HUES6 (cell line): ENCODE data around the gene ATP5F1D.
A peak's percentile ranks its signal among the peaks of the same experiment; 100 is the strongest.

Source experiments
- H3K27ac ChIP-seq: 2 replicates; pipeline ENCODE4 v1.7.0; 2013; ENCODE audit warnings: low read depth, mild to moderate bottlenecking, low read length, inconsistent platforms
- H3K27me3 ChIP-seq: 2 replicates; pipeline ENCODE4 v1.6.1; 2013; ENCODE audit warnings: low read length; ENCODE audit not compliant: control insufficient read depth, insufficient read depth
- H3K36me3 ChIP-seq: 2 replicates; pipeline ENCODE4 v1.6.1; 2013; ENCODE audit warnings: low read length; ENCODE audit not compliant: control insufficient read depth, insufficient read depth
- H3K4me1 ChIP-seq: 2 replicates; pipeline ENCODE4 v1.6.1; 2013; ENCODE audit warnings: low read length; ENCODE audit not compliant: control insufficient read depth, insufficient read depth
- H3K4me3 ChIP-seq: 2 replicates; pipeline ENCODE4 v1.5.1; 2013; ENCODE audit warnings: low read depth, low read length
- H3K9ac ChIP-seq: one replicate; pipeline ENCODE4 v1.6.1; 2013; ENCODE audit warnings: mild to moderate bottlenecking, low read length
- H3K9me3 ChIP-seq: 2 replicates; pipeline ENCODE4 v1.6.1; 2013; ENCODE audit warnings: low read depth, low read length; ENCODE audit not compliant: control insufficient read depth, insufficient read depth

Gene ATP5F1D

DNA sequence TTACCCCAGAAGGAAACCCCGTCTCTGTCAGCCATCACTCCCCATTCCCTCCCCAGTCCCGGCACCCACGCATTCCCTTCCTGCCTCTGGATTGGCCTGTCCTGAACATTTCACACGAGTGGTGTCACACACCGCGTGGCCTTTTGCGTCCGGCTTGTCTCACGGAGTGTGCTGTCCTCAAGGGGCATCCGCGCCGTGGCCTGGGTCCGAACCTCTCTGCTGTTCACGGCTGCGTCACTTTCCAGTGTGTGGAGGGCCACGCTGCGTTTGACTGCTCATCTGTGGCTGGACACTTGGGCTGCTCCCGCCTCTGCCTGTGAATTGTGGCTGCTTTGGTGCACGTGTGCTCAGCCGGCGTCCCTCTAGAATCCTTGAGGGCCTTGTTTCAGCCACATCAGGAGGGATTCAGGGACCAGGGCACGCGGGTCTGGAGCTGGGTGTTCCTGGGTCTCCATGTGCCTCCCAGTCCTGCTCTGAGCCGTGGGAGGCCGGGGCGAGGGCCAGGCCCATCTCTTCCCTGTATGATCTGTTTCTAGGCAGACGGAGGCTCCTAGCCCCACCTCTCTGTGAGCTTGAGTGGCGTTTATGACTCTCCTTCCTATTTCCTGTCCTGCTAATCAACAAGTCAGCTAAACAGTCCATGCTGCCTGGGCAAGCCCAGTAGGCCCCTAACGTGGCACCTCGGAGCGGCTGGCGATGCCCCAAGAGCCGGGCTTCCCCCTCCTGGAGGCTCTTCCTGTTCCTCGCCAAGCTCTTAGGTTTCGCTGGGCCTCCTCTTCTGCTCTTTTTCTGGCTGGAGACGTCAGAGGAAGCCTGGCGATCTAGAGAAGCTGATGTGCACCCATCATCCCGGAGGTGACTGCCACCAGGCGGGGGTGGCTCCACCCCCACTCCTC is 27.9 kb upstream of the ATP5F1D start:
- Histone ChIP-seq H3K36me3 (peaks cover 20% of the 10 kb centered on the region), H3K4me3 (0 out of 2 replicates have a peak overlapping the region, but pooled peaks have one; percentile 7), H3K27me3 (no peaks in the 10 kb centered on the region), H3K27ac (no peak overlapping the region), H3K4me1 (peaks cover 42% of the 10 kb centered on the region), H3K9me3 (no peaks in the 10 kb centered on the region), H3K9ac (peak overlapping the region; percentile 49)

DNA sequence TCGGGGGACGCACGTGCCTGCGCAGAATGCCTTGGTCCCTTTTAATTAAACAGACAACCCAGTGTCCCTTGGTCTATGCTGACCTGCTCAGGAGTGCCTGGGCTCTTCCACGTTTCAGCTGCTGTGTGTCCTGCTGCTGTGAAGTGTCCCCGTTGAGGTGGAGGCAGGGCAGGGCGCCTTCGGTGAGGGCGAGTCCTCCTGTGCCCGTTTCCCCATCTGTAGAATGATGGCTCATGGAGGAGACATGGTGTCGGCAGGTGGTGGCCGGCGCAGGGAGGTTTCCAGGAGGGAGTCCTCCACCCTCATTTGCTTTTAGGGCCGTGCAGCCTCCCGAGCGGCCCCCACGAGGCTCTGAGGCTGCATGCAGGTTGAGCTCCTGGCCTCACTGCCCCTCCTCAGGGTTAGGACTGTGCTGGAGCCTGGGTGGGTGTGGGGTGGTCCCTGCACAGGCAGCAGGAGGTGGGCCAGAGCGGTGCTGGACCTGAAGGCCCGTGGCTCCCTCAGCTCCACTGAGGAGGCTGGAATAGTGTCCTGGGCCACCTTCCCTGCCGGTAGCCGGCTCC is 27.2 kb upstream of the ATP5F1D start:
- Histone ChIP-seq H3K4me1 (peaks cover 42% of the 10 kb centered on the region), H3K36me3 (peaks cover 20% of the 10 kb centered on the region), H3K27me3 (no peaks in the 10 kb centered on the region), H3K27ac (no peak overlapping the region), H3K4me3 (no peak overlapping the region), H3K9ac (no peak overlapping the region), H3K9me3 (no peaks in the 10 kb centered on the region)

DNA sequence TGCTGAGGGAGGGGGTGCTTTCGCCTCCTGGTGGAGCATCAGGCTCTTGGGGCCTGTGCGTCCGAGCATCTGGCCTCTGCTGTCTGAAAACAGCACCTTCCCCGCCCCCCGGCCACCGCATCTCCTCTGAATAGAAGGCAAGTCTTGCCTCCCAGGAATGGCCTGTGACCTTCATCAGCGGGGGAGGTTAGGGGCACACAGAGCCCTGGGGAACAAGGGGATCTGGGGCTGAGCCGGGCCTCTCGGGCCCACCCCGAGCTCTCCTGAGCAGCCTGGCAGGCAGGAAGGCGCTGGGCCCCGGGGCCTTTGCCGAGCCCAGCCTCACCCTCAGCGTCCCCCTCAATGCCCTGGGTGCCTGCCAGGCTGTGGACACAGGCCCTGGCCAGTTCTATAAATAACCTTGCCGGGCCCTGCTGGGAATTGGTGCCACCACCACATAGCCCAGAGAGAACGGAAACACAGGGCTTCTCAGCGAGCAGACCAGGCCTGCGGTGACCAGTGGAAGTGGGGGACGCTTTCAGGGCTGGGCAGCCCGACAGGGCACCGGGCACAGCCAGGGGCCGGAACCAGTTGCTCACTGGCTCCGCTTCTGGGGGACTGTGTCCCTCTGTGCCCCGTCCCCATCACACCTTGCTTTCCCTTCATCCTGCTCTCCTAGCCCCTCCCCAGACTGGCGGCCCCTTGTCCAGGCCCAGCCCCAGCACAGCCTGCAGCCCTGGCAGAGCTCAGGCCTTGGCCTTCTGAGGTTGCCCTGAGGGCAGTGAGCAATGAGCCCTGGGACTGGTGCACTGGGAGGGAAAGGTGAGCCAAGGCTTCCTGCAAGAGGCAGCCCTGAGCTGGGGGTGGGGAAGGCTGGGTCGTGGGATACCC is 26.5 kb upstream of the ATP5F1D start:
- H3K27me3 ChIP-seq: no peaks in the 10 kb centered on the region
- no peak overlapping the region for H3K4me3 ChIP-seq
- peaks cover 16% of the 10 kb centered on the region for H3K36me3 ChIP-seq
- H3K27ac ChIP-seq: peak overlapping the region; percentile 6; the same call in 1 of the 2 replicates
- H3K9ac ChIP-seq: no peak overlapping the region
- no peaks in the 10 kb centered on the region for H3K9me3 ChIP-seq
- H3K4me1 ChIP-seq: peaks cover 42% of the 10 kb centered on the region

DNA sequence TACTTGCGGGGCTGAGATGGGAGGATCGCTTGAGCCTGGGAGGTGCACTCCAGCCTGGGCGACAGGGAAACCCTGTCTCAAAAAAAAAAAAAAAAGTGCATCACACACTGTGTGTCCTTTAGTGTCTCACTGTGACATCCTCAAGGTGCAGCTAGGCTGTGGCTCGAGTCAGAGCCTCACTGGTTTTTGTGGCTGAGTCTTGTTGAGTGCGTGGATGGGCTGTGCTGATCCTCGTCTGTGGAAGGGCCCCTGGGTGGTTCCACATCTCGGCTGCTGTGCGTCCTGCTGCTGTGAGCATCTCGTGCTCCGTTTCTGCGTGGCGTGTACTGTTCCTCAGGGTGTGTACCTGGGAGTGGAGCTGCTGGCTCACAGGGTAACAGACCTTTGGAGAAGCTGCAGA is 24.8 kb upstream of the ATP5F1D start:
- Histone ChIP-seq H3K9me3 (no peaks in the 10 kb centered on the region), H3K4me1 (peaks cover 38% of the 10 kb centered on the region), H3K36me3 (peaks cover 25% of the 10 kb centered on the region), H3K9ac (peak overlapping the region; percentile 7), H3K27ac (no peak overlapping the region), H3K4me3 (no peak overlapping the region), H3K27me3 (no peaks in the 10 kb centered on the region)

DNA sequence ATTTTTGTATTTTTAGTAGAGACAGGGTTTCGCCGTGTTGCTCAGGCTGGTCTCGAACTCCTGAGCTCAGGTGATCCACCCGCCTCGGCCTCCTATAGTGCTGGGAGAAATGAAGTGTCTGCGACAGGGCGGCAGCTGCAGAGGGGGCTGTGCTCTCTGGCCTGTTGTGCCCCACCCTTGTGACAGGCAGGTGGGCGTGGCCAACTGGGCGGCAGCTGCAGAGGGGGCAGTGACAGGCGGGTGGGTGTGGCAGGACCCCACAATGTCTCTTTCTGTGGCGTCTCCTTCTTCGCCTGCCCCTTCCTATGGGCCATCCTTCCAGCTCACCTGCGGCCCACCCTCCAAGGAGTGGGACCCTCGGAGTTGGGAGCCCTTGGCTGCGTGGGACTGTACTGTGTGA is 24.2 kb upstream of the ATP5F1D start:
- H3K27me3 ChIP-seq: no peaks in the 10 kb centered on the region
- H3K36me3 ChIP-seq: peaks cover 24% of the 10 kb centered on the region
- no peak overlapping the region for H3K27ac ChIP-seq
- H3K4me3 ChIP-seq: no peak overlapping the region
- H3K4me1 ChIP-seq: peaks cover 35% of the 10 kb centered on the region
- no peaks in the 10 kb centered on the region for H3K9me3 ChIP-seq
- H3K9ac ChIP-seq: no peak overlapping the region

DNA sequence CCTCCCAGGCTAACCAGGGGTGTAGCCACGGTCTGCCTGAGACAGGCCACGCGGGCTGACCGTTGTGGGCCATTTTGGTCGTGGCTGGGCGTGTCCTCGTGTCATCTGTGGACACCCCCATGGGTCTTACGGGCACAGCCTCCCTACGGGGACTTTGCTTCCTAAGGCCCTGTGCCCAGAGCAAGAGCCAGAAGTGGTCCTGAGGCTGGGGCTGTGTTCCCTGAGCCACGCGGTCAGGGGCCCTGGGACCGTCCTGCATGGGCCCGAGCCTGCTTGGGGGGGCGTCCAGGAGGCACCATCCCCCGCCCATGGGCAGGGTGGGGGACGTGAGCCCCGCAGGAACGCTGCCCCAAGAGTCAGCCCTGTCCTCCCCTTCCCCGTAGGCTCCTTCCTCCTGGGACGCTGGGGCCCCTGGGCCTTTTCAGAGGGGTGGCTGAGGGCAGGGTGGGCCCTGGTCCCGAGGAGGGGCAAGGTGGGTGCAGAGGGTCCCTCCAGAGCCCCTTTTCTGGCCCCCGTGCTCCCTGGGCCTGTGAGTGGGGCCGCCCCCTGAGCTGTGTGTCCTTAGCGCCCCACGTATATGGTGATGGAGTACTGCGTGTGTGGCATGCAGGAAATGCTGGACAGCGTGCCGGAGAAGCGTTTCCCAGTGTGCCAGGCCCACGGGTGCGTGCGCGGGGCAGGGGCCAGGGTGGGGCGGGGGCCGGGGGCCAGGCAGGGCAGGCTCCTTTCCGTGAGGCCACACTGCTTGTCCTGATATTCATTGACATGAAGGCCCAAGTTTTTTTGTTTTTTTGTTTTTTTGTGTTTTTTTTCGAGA is 22.6 kb upstream of the ATP5F1D start:
- Histone ChIP-seq H3K9me3 (no peaks in the 10 kb centered on the region), H3K27ac (no peak overlapping the region), H3K4me1 (peaks cover 28% of the 10 kb centered on the region), H3K9ac (no peak overlapping the region), H3K36me3 (peaks cover 29% of the 10 kb centered on the region), H3K4me3 (no peak overlapping the region), H3K27me3 (no peaks in the 10 kb centered on the region)

DNA sequence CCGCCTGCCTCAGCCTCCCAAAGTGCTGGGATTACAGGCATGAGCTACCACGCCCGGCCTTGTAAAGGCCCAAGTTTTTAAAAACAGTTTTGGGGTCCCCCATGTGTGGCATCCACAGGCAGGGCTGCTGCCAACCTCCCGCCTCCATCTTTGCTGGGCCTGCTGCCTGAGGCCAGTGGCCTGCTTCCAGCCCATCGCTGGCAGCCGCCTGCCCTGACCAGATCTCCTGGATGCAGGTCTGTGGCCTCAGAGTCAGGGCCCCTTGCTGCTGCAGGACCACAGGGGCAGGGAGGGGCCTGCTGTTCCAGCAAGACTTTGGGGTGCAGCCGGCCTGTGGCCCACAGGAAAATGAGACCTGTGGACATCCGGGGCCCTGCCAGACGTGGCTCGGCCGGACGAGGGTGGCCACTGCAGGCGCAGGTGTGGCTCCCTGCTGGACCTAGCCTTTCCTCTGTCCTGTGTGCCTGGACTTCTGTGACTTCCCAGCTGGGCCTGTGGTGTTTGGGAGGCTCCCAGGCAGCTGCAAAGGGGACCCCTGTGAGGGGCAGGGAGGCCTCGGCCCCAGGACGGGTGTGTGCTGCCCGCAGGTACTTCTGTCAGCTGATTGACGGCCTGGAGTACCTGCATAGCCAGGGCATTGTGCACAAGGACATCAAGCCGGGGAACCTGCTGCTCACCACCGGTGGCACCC is 21.6 kb upstream of the ATP5F1D start:
- Histone ChIP-seq H3K27me3 (no peaks in the 10 kb centered on the region), H3K4me1 (peaks cover 18% of the 10 kb centered on the region), H3K4me3 (no peak overlapping the region), H3K36me3 (peaks cover 37% of the 10 kb centered on the region), H3K27ac (no peak overlapping the region), H3K9ac (no peak overlapping the region), H3K9me3 (no peaks in the 10 kb centered on the region)

DNA sequence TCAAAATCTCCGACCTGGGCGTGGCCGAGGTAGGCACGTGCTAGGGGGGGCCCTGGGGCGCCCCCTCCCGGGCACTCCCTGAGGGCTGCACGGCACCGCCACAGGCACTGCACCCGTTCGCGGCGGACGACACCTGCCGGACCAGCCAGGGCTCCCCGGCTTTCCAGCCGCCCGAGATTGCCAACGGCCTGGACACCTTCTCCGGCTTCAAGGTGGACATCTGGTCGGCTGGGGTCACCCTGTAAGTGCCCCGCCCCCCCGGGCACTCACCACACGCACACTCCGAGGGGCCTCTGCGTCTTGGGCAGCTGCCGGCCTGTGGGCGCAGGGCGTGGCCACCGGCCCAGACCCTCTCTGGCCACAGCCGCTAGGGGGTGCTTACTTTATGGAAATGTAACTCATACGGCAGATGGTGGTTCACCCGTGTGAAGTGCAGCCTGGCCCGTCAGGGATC is 21.0 kb upstream of the ATP5F1D start:
- Histone ChIP-seq H3K4me3 (no peak overlapping the region), H3K27me3 (no peaks in the 10 kb centered on the region), H3K9ac (no peak overlapping the region), H3K9me3 (no peaks in the 10 kb centered on the region), H3K36me3 (peaks cover 40% of the 10 kb centered on the region), H3K4me1 (peaks cover 15% of the 10 kb centered on the region; the same call in 1 of the 2 replicates), H3K27ac (no peak overlapping the region)

DNA sequence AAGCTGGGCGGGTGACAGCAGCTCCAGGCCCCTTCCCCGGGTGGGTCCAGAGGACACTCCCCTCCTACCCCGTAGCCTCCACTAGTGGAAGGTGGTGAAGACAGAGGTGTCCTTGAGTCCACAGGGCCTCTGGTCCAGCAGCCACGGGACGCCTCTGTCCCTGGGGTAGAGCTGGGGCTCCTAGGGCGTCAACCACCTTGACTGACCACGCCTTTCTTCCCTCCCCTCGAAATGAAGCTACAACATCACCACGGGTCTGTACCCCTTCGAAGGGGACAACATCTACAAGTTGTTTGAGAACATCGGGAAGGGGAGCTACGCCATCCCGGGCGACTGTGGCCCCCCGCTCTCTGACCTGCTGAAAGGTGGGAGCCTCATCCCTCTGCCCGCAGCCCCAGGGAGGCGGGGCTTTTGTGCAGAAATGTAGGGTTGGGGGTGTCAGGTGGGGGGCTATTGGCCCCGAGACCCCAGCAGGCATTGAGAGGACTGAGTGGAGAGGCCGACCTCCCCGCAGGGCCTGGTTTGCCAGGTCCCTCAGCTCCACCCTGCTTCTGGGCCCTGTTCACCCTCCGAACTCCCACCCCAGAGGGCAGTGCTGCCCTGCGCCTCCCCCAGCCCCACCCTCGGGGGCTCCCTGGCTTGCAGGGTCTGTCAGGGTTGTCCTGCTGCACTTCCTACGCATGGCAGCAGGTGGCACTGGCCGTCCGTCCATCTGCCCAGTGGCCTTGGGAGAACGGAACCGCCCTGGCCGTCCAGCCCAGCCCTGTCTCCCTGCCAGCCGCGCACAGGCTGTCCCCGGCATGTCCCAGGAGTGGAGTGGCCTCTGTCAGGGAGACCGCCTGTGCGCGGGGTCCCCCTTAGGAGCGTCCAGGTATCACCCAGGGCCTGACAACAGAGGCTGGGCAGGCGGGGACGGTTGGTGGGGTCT is 20.3 kb upstream of the ATP5F1D start:
- no peak overlapping the region for H3K9ac ChIP-seq
- H3K4me3 ChIP-seq: no peak overlapping the region
- H3K36me3 ChIP-seq: peaks cover 47% of the 10 kb centered on the region
- 0 out of 2 replicates have a peak overlapping the region, but pooled peaks have one; percentile 18 for H3K27ac ChIP-seq
- H3K9me3 ChIP-seq: no peaks in the 10 kb centered on the region
- H3K27me3 ChIP-seq: no peaks in the 10 kb centered on the region
- peaks cover 15% of the 10 kb centered on the region; the same call in 1 of the 2 replicates for H3K4me1 ChIP-seq
